ENCODE data around the gene UACA. TPM values are rescaled to one million over a fixed set of nuclear protein-coding genes. Genes with fewer than 3 reads are reported as not detected.

The UACA gene
- total and polyA plus RNA-seq, 2 of the 8 experiments (the other 6 are each of a cell fraction or from before 2014, with no cell fraction given) = 28.6 to 38.9 TPM

- Histone ChIP-seq H3K4ac (replicated peaks; ENCODE audit: insufficient read length, low read depth, low read length) (no peak overlapping the region), H2AK5ac (ENCODE audit: low read depth, low read length) (no peak overlapping the region), H3K27me3 (replicated peaks in 1 of 4; ENCODE audit: control insufficient read depth in 3 of 4, extremely low read depth in 1 of 4, insufficient read depth in 3 of 4, low read length in 3 of 4) (no peaks in the 10 kb centered on the region), H3K36me3 (ENCODE audit: control insufficient read depth in 2 of 4, insufficient read depth in 4 of 4, low read length in 3 of 4) (no peaks in the 10 kb centered on the region; a peak in 1 of 8 replicates), H3K79me1 (ENCODE audit: low read depth, low read length) (no peaks in the 10 kb centered on the region), H3K27ac (ENCODE audit: low read depth, low read length) (no peak overlapping the region), H2BK5ac (ENCODE audit: low read depth, low read length) (no peak overlapping the region), H3K23me2 (ENCODE audit: low read depth, low read length) (no peaks in the 10 kb centered on the region), H2AFZ (ENCODE audit: low read length) (no peak overlapping the region), H2BK15ac (ENCODE audit: low read length) (no peak overlapping the region), H4K5ac (ENCODE audit: insufficient read length, low read depth, low read length) (no peak overlapping the region), H3K4me2 (ENCODE audit: insufficient read depth in 1 of 2, low read depth in 2 of 2, low read length in 2 of 2) (no peak overlapping the region), H3K4me1 (replicated peaks in 1 of 4; ENCODE audit: control insufficient read depth in 3 of 4, insufficient read depth in 4 of 4, low read length in 3 of 4) (peaks cover 0 to 5% (median 3%) of the 10 kb centered on the region in 4 experiments; a peak in 3 of 7 replicates), H3K4me3 (ENCODE audit: extremely low read depth in 1 of 4, insufficient read depth in 2 of 4, low read depth in 3 of 4, low read length in 4 of 4) (no peak overlapping the region), H3K14ac (ENCODE audit: insufficient read length) (no peak overlapping the region), H2BK20ac (ENCODE audit: low read length) (no peak overlapping the region), H4K20me1 (replicated peaks in 1 of 2; ENCODE audit: control insufficient read depth in 1 of 2, insufficient read depth in 2 of 2, low read length in 2 of 2) (no peaks in the 10 kb centered on the region), H2BK12ac (ENCODE audit: low read depth, low read length) (no peak overlapping the region), H4K8ac (ENCODE audit: extremely low read depth, insufficient read depth, low read length) (no peak overlapping the region), H3K18ac (ENCODE audit: extremely low read depth, low read length) (no peak overlapping the region), H3K79me2 (ENCODE audit: control insufficient read depth in 1 of 2, insufficient read depth in 2 of 2, low read length in 2 of 2) (no peaks in the 10 kb centered on the region), H4K91ac (replicated peaks; ENCODE audit: insufficient read length, low read length) (no peak overlapping the region), H3K23ac (ENCODE audit: insufficient read length) (no peak overlapping the region), H3K9ac (replicated peaks in 1 of 4; ENCODE audit: extremely low read depth in 1 of 4, low read depth in 3 of 4, low read length in 3 of 4) (no peak overlapping the region), H3K9me3 (ENCODE audit: insufficient read depth in 2 of 2, low read depth in 1 of 2, low read length in 1 of 2) (peaks cover 2 to 9% of the 10 kb centered on the region in 2 experiments), H3K56ac (replicated peaks; ENCODE audit: insufficient read length, low read depth, low read length) (no peak overlapping the region), H2BK120ac (replicated peaks; ENCODE audit: low read depth, low read length) (no peak overlapping the region)
- ChIA-PET POLR2A (ENCODE audit: partially characterized antibody) (no interaction called here), CTCF (ENCODE audit: partially characterized antibody) (interaction anchor here (1.5 to 1.7 kb wide), 2 partner anchors 13 to 50 kb away, joined by 5 to 6 read pairs; no protein-coding TSS in a partner anchor)
- 94% methylated on average over 3 of the region's 3 CpGs; no CpG with 5 or more reads in 1 of the 2 experiments for WGBS, 2 experiments (ENCODE audit: extremely low coverage in 1 of 2, insufficient coverage in 1 of 2, insufficient read length in 1 of 2, insufficient replicate concordance in 2 of 2, low coverage in 1 of 2, low lambda C conversion rate in 2 of 2, missing lambda C conversion rate in 1 of 2)
- FAIRE-seq (no peak), DNase-seq (ENCODE audit: low read depth in 1 of 2, low spot score in 2 of 2) (no peak)
- TF ChIP-seq CEBPB (IDR thresholded peaks at IDR 0.05; ENCODE audit: low read depth, low read length) (no peak), TCF12 (IDR thresholded peaks at IDR 0.05; ENCODE audit: low read depth, low read length) (no peak), CHD1 (IDR thresholded peaks at IDR 0.05; ENCODE audit: low read depth, low read length) (no peak), FOSL1 (IDR thresholded peaks at IDR 0.05; ENCODE audit: insufficient read depth, low read depth, low read length) (no peak), ATF3 (IDR thresholded peaks at IDR 0.05; ENCODE audit: insufficient read depth, low read depth, low read length) (no peak), BCL11A (IDR thresholded peaks at IDR 0.05; ENCODE audit: low read depth in 2 of 2, low read length in 2 of 2) (no peak), RFX5 (IDR thresholded peaks at IDR 0.05; ENCODE audit: borderline replicate concordance, low read depth, low read length) (no peak), SP2 (IDR thresholded peaks at IDR 0.05; ENCODE audit: low read length) (no peak), RAD21 (IDR thresholded peaks at IDR 0.05 in 1 of 2, conservative IDR thresholded peaks at IDR 0.05 in 1 of 2; ENCODE audit: low read depth in 2 of 2, low read length in 2 of 2) (no peak), MAFK (IDR thresholded peaks at IDR 0.05; ENCODE audit: low read depth, low read length) (no peak), MAX (IDR thresholded peaks at IDR 0.05) (no peak), TEAD4 (IDR thresholded peaks at IDR 0.05; ENCODE audit: low read depth, low read length) (no peak), YY1 (IDR thresholded peaks at IDR 0.05; ENCODE audit: low read depth, low read length) (no peak), BRCA1 (IDR thresholded peaks at IDR 0.05; ENCODE audit: low read depth, low read length) (no peak), KDM5A (IDR thresholded peaks at IDR 0.05; ENCODE audit: low read length) (no peak)
Measured at GRCh38 chr15:70618929-70619328, 144.4 kb downstream of the UACA start.
